ENCODE measurements around the gene SNAPC5. TPM values are rescaled to one million over a fixed set of nuclear protein-coding genes. Genes with fewer than 3 reads are reported as not detected.

Gene SNAPC5
- total RNA-seq, 1 donor from 2014 or later = 17.6 TPM

GRCh38 chr15:66454143-66454542 is 43.4 kb downstream of the SNAPC5 start:
- no peak for TF ChIP-seq CTCF (IDR thresholded peaks at IDR 0.05; ENCODE audit: partially characterized antibody, unreplicated experiment)
- no peaks in the 10 kb centered on the region for H3K36me3 Mint-ChIP-seq (ENCODE audit: unreplicated experiment)
- H3K9me3 Mint-ChIP-seq (ENCODE audit: unreplicated experiment) = no peaks in the 10 kb centered on the region
- no peak for DNase-seq
- H3K4me3 Mint-ChIP-seq (ENCODE audit: unreplicated experiment) = no peak overlapping the region
- H3K27me3 Mint-ChIP-seq (ENCODE audit: unreplicated experiment) = no peaks in the 10 kb centered on the region
- peaks cover 3% of the 10 kb centered on the region for H3K4me1 Mint-ChIP-seq (ENCODE audit: low read depth, unreplicated experiment)
- no peak overlapping the region for H3K27ac Mint-ChIP-seq (ENCODE audit: unreplicated experiment)

GRCh38 chr15:66452971-66453580 is 44.5 kb downstream of the SNAPC5 start:
- no peaks in the 10 kb centered on the region for H3K36me3 Mint-ChIP-seq (ENCODE audit: unreplicated experiment)
- DNase-seq = no peak
- TF ChIP-seq CTCF (IDR thresholded peaks at IDR 0.05; ENCODE audit: partially characterized antibody, unreplicated experiment) = no peak
- H3K27me3 Mint-ChIP-seq (ENCODE audit: unreplicated experiment) = peaks cover 2% of the 10 kb centered on the region
- no peak overlapping the region for H3K27ac Mint-ChIP-seq (ENCODE audit: unreplicated experiment)
- H3K4me1 Mint-ChIP-seq (ENCODE audit: low read depth, unreplicated experiment) = peaks cover 3% of the 10 kb centered on the region
- no peaks in the 10 kb centered on the region for H3K9me3 Mint-ChIP-seq (ENCODE audit: unreplicated experiment)
- H3K4me3 Mint-ChIP-seq (ENCODE audit: unreplicated experiment) = no peak overlapping the region

- Mint-ChIP-seq H3K4me1 (ENCODE audit: low read depth, unreplicated experiment) (peaks cover 3% of the 10 kb centered on the region), H3K9me3 (ENCODE audit: unreplicated experiment) (no peaks in the 10 kb centered on the region), H3K4me3 (ENCODE audit: unreplicated experiment) (no peak overlapping the region), H3K27me3 (ENCODE audit: unreplicated experiment) (peaks cover 2% of the 10 kb centered on the region), H3K27ac (ENCODE audit: unreplicated experiment) (no peak overlapping the region), H3K36me3 (ENCODE audit: unreplicated experiment) (no peaks in the 10 kb centered on the region)
- DNase-seq = no peak
- TF ChIP-seq CTCF (IDR thresholded peaks at IDR 0.05; ENCODE audit: partially characterized antibody, unreplicated experiment) = no peak
These were observed 45.1 kb downstream of the SNAPC5 start for GRCh38 chr15:66452420-66452819.

Small RNA genes within 50 kb of the gene (microRNA-seq; reads per million reads assigned to microRNA genes)
- 2.1 reads per million, percentile 13 among the genes with 10 or more reads in this experiment for gene MIR4512 (ENCODE audit: unreplicated experiment)

Other genes starting within 250 kb of the SNAPC5 start
- 2.6 TPM for gene MEGF11, start 244.0 kb downstream of the SNAPC5 start, total RNA-seq (ENCODE audit: unreplicated experiment)
- gene DIS3L, start 204.2 kb downstream of the SNAPC5 start, total RNA-seq (ENCODE audit: unreplicated experiment) = 6.0 TPM
- gene TIPIN, start 141.1 kb downstream of the SNAPC5 start, total RNA-seq (ENCODE audit: unreplicated experiment) = 5.8 TPM
- gene MAP2K1, start 110.8 kb downstream of the SNAPC5 start, total RNA-seq (ENCODE audit: unreplicated experiment) = 27.3 TPM
- 1,679 TPM for gene RPL4, start 7.1 kb upstream of the SNAPC5 start, total RNA-seq (ENCODE audit: unreplicated experiment)
- gene ZWILCH, start 7.6 kb upstream of the SNAPC5 start, total RNA-seq (ENCODE audit: unreplicated experiment) = 21.8 TPM
- not detected for gene LCTL, start 68.2 kb upstream of the SNAPC5 start, total RNA-seq (ENCODE audit: unreplicated experiment)
- 0.83 TPM for gene SMAD6, start 204.5 kb upstream of the SNAPC5 start, total RNA-seq (ENCODE audit: unreplicated experiment)